ENCODE measurements around the gene SPACA6.
"Not testable (repeated sequence)": the region's sequence is repeated elsewhere in the genome, so short reads cannot be mapped to it uniquely, and the experiment has no call there.

SPACA6 gene

GRCh38 chr19:51693260-51693659 lies at the start of gene SPACA6:
Gene SPACA6 (plus strand): TSS chr19:51693330. CDS start chr19:51693527, 197 bp downstream.
- no peak for DNase-seq (ENCODE audit: low spot score)

- peak; percentile 57 for DNase-seq (ENCODE audit: low spot score)
These were observed 48.4 kb upstream of the SPACA6 start for GRCh38 chr19:51644636-51645271.

- DNase-seq (ENCODE audit: low spot score): not testable (repeated sequence)
These were observed 46.4 kb upstream of the SPACA6 start, which contains the start of gene SIGLEC14 for GRCh38 chr19:51646730-51647129. Gene SIGLEC14 (minus strand): TSS chr19:51646825. CDS start chr19:51646759, 66 bp downstream.

GRCh38 chr19:51647318-51647717 lies 45.8 kb upstream of the SPACA6 start:
- no peak for DNase-seq (ENCODE audit: low spot score)

- DNase-seq (ENCODE audit: low spot score): peak; percentile 47
These were observed 41.8 kb upstream of the SPACA6 start for GRCh38 chr19:51651216-51651846.

- DNase-seq (ENCODE audit: low spot score): no peak
These were observed 40.9 kb upstream of the SPACA6 start for GRCh38 chr19:51652266-51652665.

- DNase-seq (ENCODE audit: low spot score): no peak
These were observed 40.0 kb upstream of the SPACA6 start for GRCh38 chr19:51653162-51653561.

GRCh38 chr19:51654783-51655182 lies 38.3 kb upstream of the SPACA6 start:
- DNase-seq (ENCODE audit: low spot score): no peak

- DNase-seq (ENCODE audit: low spot score): peak; percentile 90
These were observed 32.0 kb upstream of the SPACA6 start for GRCh38 chr19:51660975-51661600.

- DNase-seq (ENCODE audit: low spot score): no peak
These were observed 29.5 kb upstream of the SPACA6 start for GRCh38 chr19:51663650-51664049.

GRCh38 chr19:51664131-51664530 lies 29.0 kb upstream of the SPACA6 start:
- no peak for DNase-seq (ENCODE audit: low spot score)

GRCh38 chr19:51664997-51665396 lies 28.1 kb upstream of the SPACA6 start:
- no peak for DNase-seq (ENCODE audit: low spot score)

GRCh38 chr19:51668216-51668615 lies 24.9 kb upstream of the SPACA6 start:
- DNase-seq (ENCODE audit: low spot score): no peak

- peak; percentile 33 for DNase-seq (ENCODE audit: low spot score)
These were observed 17.1 kb upstream of the SPACA6 start for GRCh38 chr19:51675911-51676565.

- no peak for DNase-seq (ENCODE audit: low spot score)
These were observed 16.5 kb upstream of the SPACA6 start for GRCh38 chr19:51676566-51677083.

- no peak for DNase-seq (ENCODE audit: low spot score)
These were observed 12.7 kb upstream of the SPACA6 start for GRCh38 chr19:51680474-51680873.

GRCh38 chr19:51681286-51681941 lies 11.7 kb upstream of the SPACA6 start:
- no peak for DNase-seq (ENCODE audit: low spot score)

GRCh38 chr19:51686171-51686570 lies 7.0 kb upstream of the SPACA6 start:
- DNase-seq (ENCODE audit: low spot score): no peak

GRCh38 chr19:51687791-51688670 lies 5.1 kb upstream of the SPACA6 start:
- DNase-seq (ENCODE audit: low spot score): peak; percentile 70

GRCh38 chr19:51688671-51689571 lies 4.2 kb upstream of the SPACA6 start:
- DNase-seq (ENCODE audit: low spot score): peak; percentile 98
